ENCODE results near the gene CCDC63. TPM values are rescaled to one million over a fixed set of nuclear protein-coding genes. Genes with fewer than 3 reads are reported as not detected.

CCDC63 gene
- total RNA-seq, 1 experiment from 2014 or later: 0.98 TPM

DNA sequence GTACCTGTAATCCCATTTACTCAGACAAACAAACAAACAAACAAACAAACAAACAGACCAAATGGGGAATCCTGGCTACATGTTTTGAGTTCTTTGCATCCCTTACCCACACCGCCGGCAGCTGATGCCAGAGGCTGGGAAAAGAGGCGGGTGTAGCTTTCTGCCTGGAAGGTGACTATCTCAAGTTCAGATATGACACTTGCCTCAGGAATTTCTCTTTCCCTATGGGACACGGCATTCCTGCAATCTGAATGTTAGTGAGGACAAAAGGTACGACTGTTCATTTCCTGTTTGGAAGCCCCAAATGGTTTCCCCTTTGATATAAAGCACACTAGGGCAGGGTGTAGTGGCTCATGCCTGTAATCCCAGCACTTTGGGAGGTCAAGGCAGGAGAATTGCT, 70.7 kb downstream of the CCDC63 start:
- ATAC-seq (peak; percentile 46), DNase-seq (ENCODE audit: low spot score) (no peak)
- Mint-ChIP-seq H3K4me1 (peaks cover 28% of the 10 kb centered on the region), H3K4me3 (no peak overlapping the region), H3K27me3 (ENCODE audit: low read depth) (0 out of 2 replicates have a peak, but pooled peaks cover 3% of the 10 kb centered on the region), H3K27ac (no peak overlapping the region), H3K36me3 (no peaks in the 10 kb centered on the region), H3K9me3 (peaks cover 4% of the 10 kb centered on the region; the same call in 1 of the 2 replicates)
- ChIA-PET CTCF (interaction anchor here (1.0 kb wide), 1 partner anchor 20 kb away, joined by 4 read pairs; no protein-coding TSS in a partner anchor), POLR2A (no interaction called here)
- TF ChIP-seq, protein P1, sequence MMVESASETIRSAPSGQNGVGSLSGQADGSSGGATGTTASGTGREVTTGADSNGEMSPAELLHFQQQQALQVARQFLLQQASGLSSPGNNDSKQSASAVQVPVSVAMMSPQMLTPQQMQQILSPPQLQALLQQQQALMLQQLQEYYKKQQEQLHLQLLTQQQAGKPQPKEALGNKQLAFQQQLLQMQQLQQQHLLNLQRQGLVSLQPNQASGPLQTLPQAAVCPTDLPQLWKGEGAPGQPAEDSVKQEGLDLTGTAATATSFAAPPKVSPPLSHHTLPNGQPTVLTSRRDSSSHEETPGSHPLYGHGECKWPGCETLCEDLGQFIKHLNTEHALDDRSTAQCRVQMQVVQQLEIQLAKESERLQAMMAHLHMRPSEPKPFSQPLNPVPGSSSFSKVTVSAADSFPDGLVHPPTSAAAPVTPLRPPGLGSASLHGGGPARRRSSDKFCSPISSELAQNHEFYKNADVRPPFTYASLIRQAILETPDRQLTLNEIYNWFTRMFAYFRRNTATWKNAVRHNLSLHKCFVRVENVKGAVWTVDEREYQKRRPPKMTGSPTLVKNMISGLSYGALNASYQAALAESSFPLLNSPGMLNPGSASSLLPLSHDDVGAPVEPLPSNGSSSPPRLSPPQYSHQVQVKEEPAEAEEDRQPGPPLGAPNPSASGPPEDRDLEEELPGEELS (CRISPR knock-in tag; IDR thresholded peaks at IDR 0.05): no peak

DNA sequence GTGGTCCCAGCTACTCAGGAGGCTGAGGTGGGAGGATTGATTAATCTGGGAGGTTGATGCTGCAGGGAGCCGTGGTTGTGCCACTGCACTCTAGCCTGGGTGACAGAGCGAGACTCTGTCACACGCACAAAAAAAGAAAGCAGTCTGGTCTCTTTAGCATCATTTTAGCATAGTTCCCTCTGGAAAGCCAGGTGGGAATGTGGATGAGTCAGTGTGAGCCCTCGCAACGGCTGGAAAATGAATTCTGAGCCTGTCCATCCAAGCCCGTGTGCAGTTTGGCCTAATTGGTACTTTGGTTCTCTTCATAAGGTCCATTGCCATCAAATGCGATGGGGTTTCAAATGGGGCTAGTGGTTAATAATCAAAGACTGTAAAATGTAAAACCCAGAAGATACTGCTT, 71.2 kb downstream of the CCDC63 start:
- DNase-seq (ENCODE audit: low spot score) (no peak), ATAC-seq (no peak; the same call in 1 of the 2 replicates)
- Mint-ChIP-seq H3K4me3 (no peak overlapping the region), H3K27ac (no peak overlapping the region), H3K9me3 (peaks cover 4% of the 10 kb centered on the region; the same call in 1 of the 2 replicates), H3K36me3 (no peaks in the 10 kb centered on the region), H3K4me1 (peaks cover 32% of the 10 kb centered on the region), H3K27me3 (ENCODE audit: low read depth) (0 out of 2 replicates have a peak, but pooled peaks cover 3% of the 10 kb centered on the region)
- CTCF ChIA-PET: interaction anchor here (1.0 kb wide), 1 partner anchor 19 kb away, joined by 4 read pairs; no protein-coding TSS in a partner anchor
- TF ChIP-seq, protein P2, sequence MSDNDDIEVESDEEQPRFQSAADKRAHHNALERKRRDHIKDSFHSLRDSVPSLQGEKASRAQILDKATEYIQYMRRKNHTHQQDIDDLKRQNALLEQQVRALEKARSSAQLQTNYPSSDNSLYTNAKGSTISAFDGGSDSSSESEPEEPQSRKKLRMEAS (CRISPR knock-in tag; IDR thresholded peaks at IDR 0.05): no peak
- POLR2A ChIA-PET: no interaction called here

DNA sequence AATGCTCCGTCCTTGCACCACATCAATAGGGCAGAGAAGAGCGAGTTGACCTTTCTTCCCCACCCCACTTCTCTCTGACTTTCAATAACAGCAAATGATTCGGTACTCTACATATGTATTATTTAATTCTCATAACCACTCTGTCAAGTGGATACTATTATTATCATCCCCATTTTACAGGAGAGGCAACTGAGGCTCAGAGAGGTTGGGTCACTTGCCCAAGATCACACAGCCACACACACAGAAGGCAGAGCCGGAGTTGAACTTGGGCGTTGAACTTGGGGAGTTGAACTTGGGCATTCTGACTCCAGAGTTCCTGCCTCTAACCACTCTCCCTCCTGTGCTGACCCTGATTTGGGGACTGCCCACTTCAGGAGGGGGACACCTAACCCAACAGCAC, 72.9 kb downstream of the CCDC63 start:
- DNase-seq (ENCODE audit: low spot score) (no peak), ATAC-seq (no peak)
- POLR2A ChIA-PET: no interaction called here
- H3K4me1 Mint-ChIP-seq: peaks cover 36% of the 10 kb centered on the region
- no peaks in the 10 kb centered on the region for H3K27me3 Mint-ChIP-seq (ENCODE audit: low read depth)
- H3K27ac Mint-ChIP-seq: no peak overlapping the region
- peaks cover 4% of the 10 kb centered on the region; the same call in 1 of the 2 replicates for H3K9me3 Mint-ChIP-seq
- TF ChIP-seq FOXP1 (CRISPR knock-in tag; IDR thresholded peaks at IDR 0.05; ENCODE audit: borderline replicate concordance) (no peak), ZBTB21 (CRISPR knock-in tag; IDR thresholded peaks at IDR 0.05; ENCODE audit: borderline replicate concordance) (no peak), HMGA2 (CRISPR knock-in tag; IDR thresholded peaks at IDR 0.05) (no peak), CREB1 (CRISPR knock-in tag; IDR thresholded peaks at IDR 0.05) (no peak)
- TF ChIP-seq, protein P3, sequence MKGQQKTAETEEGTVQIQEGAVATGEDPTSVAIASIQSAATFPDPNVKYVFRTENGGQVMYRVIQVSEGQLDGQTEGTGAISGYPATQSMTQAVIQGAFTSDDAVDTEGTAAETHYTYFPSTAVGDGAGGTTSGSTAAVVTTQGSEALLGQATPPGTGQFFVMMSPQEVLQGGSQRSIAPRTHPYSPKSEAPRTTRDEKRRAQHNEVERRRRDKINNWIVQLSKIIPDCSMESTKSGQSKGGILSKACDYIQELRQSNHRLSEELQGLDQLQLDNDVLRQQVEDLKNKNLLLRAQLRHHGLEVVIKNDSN (CRISPR knock-in tag; IDR thresholded peaks at IDR 0.05): no peak
- H3K4me3 Mint-ChIP-seq: no peak overlapping the region
- CTCF ChIA-PET: interaction anchor here (0.8 kb wide), 1 partner anchor 23 kb away, joined by 3 read pairs; no protein-coding TSS in a partner anchor
- no peaks in the 10 kb centered on the region for H3K36me3 Mint-ChIP-seq

DNA sequence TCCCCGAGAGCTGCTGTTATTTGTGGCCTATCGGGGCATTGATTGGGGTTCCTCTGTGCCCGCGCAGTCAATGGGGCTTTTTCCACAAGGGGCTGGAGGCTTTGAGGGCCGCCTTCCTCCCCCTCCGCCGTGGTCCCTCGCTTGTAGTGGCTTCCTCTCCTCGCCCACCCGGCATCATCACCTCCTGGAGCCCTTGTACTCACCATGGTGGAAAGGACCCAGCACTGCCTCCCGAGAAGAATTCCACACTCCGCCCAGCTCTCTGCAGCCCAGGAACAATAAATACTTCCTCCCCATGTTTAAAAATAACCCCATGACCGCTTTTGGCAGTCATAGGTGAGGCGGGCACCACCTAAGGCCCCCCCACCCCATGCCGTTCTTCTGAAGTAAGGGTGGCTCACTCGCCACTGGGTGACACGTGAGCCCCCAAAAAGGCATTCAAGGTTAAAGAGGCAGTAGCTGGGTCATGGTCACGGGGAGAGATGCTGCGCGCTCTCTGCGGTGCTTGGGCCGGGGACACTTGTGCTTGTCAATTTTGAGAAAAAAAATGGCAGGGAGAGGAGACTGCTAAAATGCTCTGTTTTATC, 73.6 kb downstream of the CCDC63 start, which contains the start of gene MYL2:
MYL2 (minus strand) TSS at position 256 of the 587 bp plus-strand sequence; CDS start at position 206, 50 bp downstream.
- DNase-seq (ENCODE audit: low spot score) (no peak), ATAC-seq (no peak)
- peaks cover 4% of the 10 kb centered on the region; the same call in 1 of the 2 replicates for H3K9me3 Mint-ChIP-seq
- ChIA-PET POLR2A (no interaction called here), CTCF (interaction anchor here (0.8 to 1.7 kb wide), 3 partner anchors 12 to 378 kb away, joined by 3 to 5 read pairs (median 3); no protein-coding TSS in a partner anchor)
- no peaks in the 10 kb centered on the region for H3K27me3 Mint-ChIP-seq (ENCODE audit: low read depth)
- no peak within 1 kb of the TSS for H3K4me3 Mint-ChIP-seq
- no peak within 1 kb of the TSS for H3K27ac Mint-ChIP-seq
- no peaks in the 10 kb centered on the region for H3K36me3 Mint-ChIP-seq
- H3K4me1 Mint-ChIP-seq: peaks cover 36% of the 10 kb centered on the region
- TF ChIP-seq KAT7 (CRISPR knock-in tag; IDR thresholded peaks at IDR 0.05; ENCODE audit: borderline replicate concordance) (no peak), NR3C1 (CRISPR knock-in tag; conservative IDR thresholded peaks at IDR 0.05; ENCODE audit: low read depth) (no peak), NR2C2 (CRISPR knock-in tag; IDR thresholded peaks at IDR 0.05) (no peak), TEAD4 (CRISPR knock-in tag; IDR thresholded peaks at IDR 0.05) (no peak), TEAD1 (CRISPR knock-in tag; IDR thresholded peaks at IDR 0.05) (no peak), SOX15 (CRISPR knock-in tag; IDR thresholded peaks at IDR 0.05) (no peak), NFATC4 (CRISPR knock-in tag; IDR thresholded peaks at IDR 0.05) (no peak), ZNF671 (CRISPR knock-in tag; IDR thresholded peaks at IDR 0.05) (no peak), ZNF317 (CRISPR knock-in tag; IDR thresholded peaks at IDR 0.05; ENCODE audit: borderline replicate concordance, low read depth) (no peak), CREM (CRISPR knock-in tag; IDR thresholded peaks at IDR 0.05) (no peak), EMX1 (CRISPR knock-in tag; IDR thresholded peaks at IDR 0.05) (no peak)
- TF ChIP-seq, protein P1 (CRISPR knock-in tag; IDR thresholded peaks at IDR 0.05): no peak
- TF ChIP-seq, protein P4, sequence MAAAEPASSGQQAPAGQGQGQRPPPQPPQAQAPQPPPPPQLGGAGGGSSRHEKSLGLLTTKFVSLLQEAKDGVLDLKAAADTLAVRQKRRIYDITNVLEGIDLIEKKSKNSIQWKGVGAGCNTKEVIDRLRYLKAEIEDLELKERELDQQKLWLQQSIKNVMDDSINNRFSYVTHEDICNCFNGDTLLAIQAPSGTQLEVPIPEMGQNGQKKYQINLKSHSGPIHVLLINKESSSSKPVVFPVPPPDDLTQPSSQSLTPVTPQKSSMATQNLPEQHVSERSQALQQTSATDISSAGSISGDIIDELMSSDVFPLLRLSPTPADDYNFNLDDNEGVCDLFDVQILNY (CRISPR knock-in tag; IDR thresholded peaks at IDR 0.05): no peak
- TF ChIP-seq, protein P5, sequence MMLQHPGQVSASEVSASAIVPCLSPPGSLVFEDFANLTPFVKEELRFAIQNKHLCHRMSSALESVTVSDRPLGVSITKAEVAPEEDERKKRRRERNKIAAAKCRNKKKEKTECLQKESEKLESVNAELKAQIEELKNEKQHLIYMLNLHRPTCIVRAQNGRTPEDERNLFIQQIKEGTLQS (CRISPR knock-in tag; conservative IDR thresholded peaks at IDR 0.05): no peak
- TF ChIP-seq, protein P6, sequence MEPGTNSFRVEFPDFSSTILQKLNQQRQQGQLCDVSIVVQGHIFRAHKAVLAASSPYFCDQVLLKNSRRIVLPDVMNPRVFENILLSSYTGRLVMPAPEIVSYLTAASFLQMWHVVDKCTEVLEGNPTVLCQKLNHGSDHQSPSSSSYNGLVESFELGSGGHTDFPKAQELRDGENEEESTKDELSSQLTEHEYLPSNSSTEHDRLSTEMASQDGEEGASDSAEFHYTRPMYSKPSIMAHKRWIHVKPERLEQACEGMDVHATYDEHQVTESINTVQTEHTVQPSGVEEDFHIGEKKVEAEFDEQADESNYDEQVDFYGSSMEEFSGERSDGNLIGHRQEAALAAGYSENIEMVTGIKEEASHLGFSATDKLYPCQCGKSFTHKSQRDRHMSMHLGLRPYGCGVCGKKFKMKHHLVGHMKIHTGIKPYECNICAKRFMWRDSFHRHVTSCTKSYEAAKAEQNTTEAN (CRISPR knock-in tag; IDR thresholded peaks at IDR 0.05): no peak
